WTC11 (cell line): ENCODE measurements around the gene CCDC71. TPM values are rescaled to one million over a fixed set of nuclear protein-coding genes. Genes with fewer than 3 reads are reported as not detected.

Source experiments
- ATAC-seq: fragments of 200-7000 bp; cut with Tn5 transposase; 2 replicates; pipeline ENCODE4 v1.10.0; 2021; ENCODE audit warnings: mild to moderate bottlenecking, moderate library complexity
- CTCF ChIA-PET: fragments of 300-600 bp; sonication (Branson Sonifier 250); formaldehyde crosslinking; loops from one replicate; lab custom pipeline; 2021; ENCODE audit warnings: antibody characterized with exemption; lab: Charles Lee
- POLR2A ChIA-PET: fragments of 350-600 bp; sonication (Branson Sonifier 250); formaldehyde crosslinking; loops from one replicate; lab custom pipeline; 2021; ENCODE audit warnings: antibody characterized with exemption; lab: Charles Lee
- DNase-seq: peaks from one replicate; pipeline ENCODE4 v3.0.0; 2021; ENCODE audit warnings: low spot score
- H3K27ac Mint-ChIP-seq: 2 replicates; pipeline ENCODE4 v1.8.0; 2021; ENCODE audit warnings: mixed read lengths
- H3K27me3 Mint-ChIP-seq: 2 replicates; pipeline ENCODE4 v1.8.0; 2021; ENCODE audit warnings: low read depth, mild to moderate bottlenecking, moderate library complexity, mixed read lengths
- H3K36me3 Mint-ChIP-seq: 2 replicates; pipeline ENCODE4 v1.8.0; 2021; ENCODE audit warnings: mixed read lengths
- H3K4me1 Mint-ChIP-seq: 2 replicates; pipeline ENCODE4 v1.8.0; 2022; ENCODE audit warnings: mixed read lengths
- H3K4me3 Mint-ChIP-seq: 2 replicates; pipeline ENCODE4 v1.8.0; 2021; ENCODE audit warnings: mild to moderate bottlenecking, moderate library complexity, mixed read lengths
- H3K9me3 Mint-ChIP-seq: 2 replicates; pipeline ENCODE4 v1.8.0; 2021; ENCODE audit warnings: mixed read lengths
- ARID4B ChIP-seq: sonication (generic); formaldehyde crosslinking; IDR thresholded peaks from 2 replicates; pipeline ENCODE4 v1.8.0; 2023; ENCODE audit warnings: missing genetic modification reagents, mild to moderate bottlenecking, borderline replicate concordance
- CREB1 ChIP-seq: sonication (generic); formaldehyde crosslinking; IDR thresholded peaks from 2 replicates; pipeline ENCODE4 v1.8.0; 2023; ENCODE audit warnings: mild to moderate bottlenecking, missing genetic modification reagents
- ETV6 ChIP-seq: sonication (generic); formaldehyde crosslinking; IDR thresholded peaks from 2 replicates; pipeline ENCODE4 v1.8.1; 2022; ENCODE audit warnings: mild to moderate bottlenecking, missing genetic modification reagents
- FOXJ3 ChIP-seq: sonication (generic); formaldehyde crosslinking; IDR thresholded peaks from 2 replicates; pipeline ENCODE4 v1.9.0; 2021; ENCODE audit warnings: missing genetic modification reagents, mild to moderate bottlenecking, borderline replicate concordance
- FOXP4 ChIP-seq: sonication (generic); formaldehyde crosslinking; IDR thresholded peaks from 2 replicates; pipeline ENCODE4 v1.8.0; 2022; ENCODE audit warnings: mild to moderate bottlenecking, missing genetic modification reagents
- GRHL2 ChIP-seq: fragments of 250-450 bp; sonication (Bioruptor Pico); IDR thresholded peaks from 2 replicates; pipeline ENCODE4 v1.8.0; 2022; ENCODE audit warnings: mild to moderate bottlenecking, moderate library complexity; ENCODE audit not compliant: insufficient replicate concordance, severe bottlenecking
- HMGA2 ChIP-seq: fragments of 250-450 bp; sonication (Bioruptor Pico); IDR thresholded peaks from 2 replicates; pipeline ENCODE4 v1.4.0; 2021; ENCODE audit warnings: mild to moderate bottlenecking, moderate library complexity
- JAZF1 ChIP-seq: fragments of 250-450 bp; sonication (Bioruptor Pico); IDR thresholded peaks from 2 replicates; pipeline ENCODE4 v1.9.0; 2021; ENCODE audit warnings: moderate library complexity, mild to moderate bottlenecking, inconsistent platforms
- KAT7 ChIP-seq: sonication (generic); formaldehyde crosslinking; IDR thresholded peaks from 2 replicates; pipeline ENCODE4 v1.8.1; 2023; ENCODE audit warnings: missing genetic modification reagents, mild to moderate bottlenecking, borderline replicate concordance
- MXD4 ChIP-seq: fragments of 250-450 bp; sonication (Bioruptor Pico); IDR thresholded peaks from 2 replicates; pipeline ENCODE4 v1.8.0; 2021; ENCODE audit warnings: mild to moderate bottlenecking, moderate library complexity, borderline replicate concordance
- NR2C2 ChIP-seq: sonication (generic); formaldehyde crosslinking; IDR thresholded peaks from 2 replicates; pipeline ENCODE4 v1.8.0; 2022; ENCODE audit warnings: mild to moderate bottlenecking, missing genetic modification reagents
- PRDM15 ChIP-seq: sonication (generic); formaldehyde crosslinking; IDR thresholded peaks from 2 replicates; pipeline ENCODE4 v1.8.0; 2022; ENCODE audit warnings: missing genetic modification reagents
- PRRX2 ChIP-seq: fragments of 250-450 bp; sonication (Bioruptor Pico); IDR thresholded peaks from 2 replicates; pipeline ENCODE4 v1.8.0; 2021; ENCODE audit warnings: mild to moderate bottlenecking
- SMAD4 ChIP-seq: sonication (generic); formaldehyde crosslinking; IDR thresholded peaks from 2 replicates; pipeline ENCODE4 v1.8.0; 2022; ENCODE audit warnings: mild to moderate bottlenecking, missing genetic modification reagents
- STAT6 ChIP-seq: sonication (generic); formaldehyde crosslinking; conservative IDR thresholded peaks from 2 replicates; pipeline ENCODE4 v1.8.1; 2023; ENCODE audit warnings: mild to moderate bottlenecking, low read depth, missing genetic modification reagents, moderate library complexity
- TEAD1 ChIP-seq: sonication (generic); formaldehyde crosslinking; IDR thresholded peaks from 2 replicates; pipeline ENCODE4 v1.8.0; 2022; ENCODE audit warnings: mild to moderate bottlenecking, missing genetic modification reagents
- ZNF121 ChIP-seq: sonication (generic); formaldehyde crosslinking; IDR thresholded peaks from 2 replicates; pipeline ENCODE4 v1.8.0; 2023; ENCODE audit warnings: missing genetic modification reagents
- ZNF263 ChIP-seq: sonication (generic); formaldehyde crosslinking; IDR thresholded peaks from 2 replicates; pipeline ENCODE4 v1.8.1; 2022; ENCODE audit warnings: low read depth, mild to moderate bottlenecking, moderate library complexity, missing genetic modification reagents
- ZNF317 ChIP-seq: sonication (generic); formaldehyde crosslinking; IDR thresholded peaks from 2 replicates; pipeline ENCODE4 v1.8.1; 2023; ENCODE audit warnings: low read depth, mild to moderate bottlenecking, moderate library complexity, missing genetic modification reagents, borderline replicate concordance
- ZSCAN18 ChIP-seq: fragments of 250-450 bp; sonication (Bioruptor Pico); IDR thresholded peaks from 2 replicates; pipeline ENCODE4 v2.1.2; 2022; ENCODE audit warnings: mild to moderate bottlenecking, moderate library complexity
- total RNA-seq: library from RNA; stranded (reverse); gene quantifications from 3 replicates; pipeline ENCODE4 v1.2.3, GENCODE V29; 2021
- TF ChIP-seq, protein P1 (sequence below): fragments of 250-450 bp; sonication (Bioruptor Pico); IDR thresholded peaks from 2 replicates; pipeline ENCODE4 v1.9.0; 2021; ENCODE audit warnings: moderate library complexity, mild to moderate bottlenecking, inconsistent platforms, borderline replicate concordance

Gene CCDC71
- total RNA-seq, 1 experiment from 2014 or later = 29.8 TPM

- H3K27me3 Mint-ChIP-seq = peaks cover 9% of the 10 kb centered on the region
Observed at GRCh38 chr3:49162751-49163419, 3.2 kb downstream of the CCDC71 start.

DNA sequence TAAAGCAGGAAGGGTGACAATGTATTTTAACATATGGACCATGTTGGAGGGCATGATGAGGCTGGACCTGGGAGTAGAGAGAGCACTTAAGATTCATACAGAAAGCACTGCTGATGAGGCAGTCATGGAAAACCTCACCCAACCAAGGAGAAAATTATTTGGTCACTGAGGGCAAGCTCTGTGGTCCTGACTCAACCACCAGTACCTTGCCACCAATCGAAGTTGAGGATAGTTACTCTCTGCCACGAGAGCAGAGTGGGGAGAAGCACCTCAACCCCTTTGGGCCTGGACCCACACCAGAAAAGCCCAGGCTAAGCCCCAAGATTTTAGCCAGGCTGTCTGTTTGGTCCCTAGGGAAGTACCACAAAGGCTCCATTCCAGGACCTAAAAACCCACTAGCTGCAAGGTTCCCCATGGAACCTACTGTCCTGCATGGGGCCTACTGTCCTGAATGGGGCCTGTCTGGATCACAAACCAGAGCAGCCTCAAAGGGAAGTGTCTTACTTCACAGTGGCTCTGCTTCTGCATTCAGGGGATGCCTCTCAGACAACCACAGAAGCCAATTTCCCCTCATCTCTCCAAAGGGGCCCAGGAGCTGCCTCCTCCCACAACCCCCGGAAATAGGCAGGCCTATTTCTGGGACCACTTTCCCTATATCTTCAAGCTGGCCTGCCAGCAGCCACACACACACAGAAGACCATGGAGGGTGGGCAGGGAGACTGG, 4.2 kb downstream of the CCDC71 start:
- ChIA-PET POLR2A (interaction anchor here (1.7 kb wide), 1 partner anchor 68 kb away, joined by 5 read pairs; the partner anchor contains the start of gene QRICH1), CTCF (interaction anchor here (1.1 to 1.7 kb wide), 2 partner anchors 9 to 68 kb away, joined by 3 to 6 read pairs; partner anchors contain the start of genes KLHDC8B and QRICH1)
- Mint-ChIP-seq H3K27me3 (peaks cover under 1% of the 10 kb centered on the region; the same call in 1 of the 2 replicates), H3K4me3 (no peak overlapping the region), H3K9me3 (no peaks in the 10 kb centered on the region), H3K36me3 (peaks cover 11% of the 10 kb centered on the region), H3K27ac (no peak overlapping the region), H3K4me1 (peaks cover 18% of the 10 kb centered on the region)
- ATAC-seq (no peak), DNase-seq (no peak)
- no peak for TF ChIP-seq ZNF263
- TF ChIP-seq FOXJ3 (CRISPR knock-in tag) = no peak
- TF ChIP-seq FOXP4 (CRISPR knock-in tag) = no peak
- no peak for TF ChIP-seq ZSCAN18
- no peak for TF ChIP-seq STAT6 (CRISPR knock-in tag)
- TF ChIP-seq PRDM15 (CRISPR knock-in tag) = no peak
- TF ChIP-seq PRRX2 = no peak
- no peak for TF ChIP-seq ZNF121 (CRISPR knock-in tag)
- TF ChIP-seq NR2C2 = no peak
- no peak for TF ChIP-seq SMAD4 (CRISPR knock-in tag)
- TF ChIP-seq ARID4B = no peak
- no peak for TF ChIP-seq MXD4 (CRISPR knock-in tag)
- TF ChIP-seq, protein P1, sequence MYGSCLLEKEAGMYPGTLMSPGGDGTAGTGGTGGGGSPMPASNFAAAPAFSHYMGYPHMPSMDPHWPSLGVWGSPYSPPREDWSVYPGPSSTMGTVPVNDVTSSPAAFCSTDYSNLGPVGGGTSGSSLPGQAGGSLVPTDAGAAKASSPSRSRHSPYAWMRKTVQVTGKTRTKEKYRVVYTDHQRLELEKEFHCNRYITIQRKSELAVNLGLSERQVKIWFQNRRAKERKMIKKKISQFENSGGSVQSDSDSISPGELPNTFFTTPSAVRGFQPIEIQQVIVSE (CRISPR knock-in tag) = no peak
- no peak for TF ChIP-seq CREB1 (CRISPR knock-in tag)

More at GRCh38 chr3:49162751-49163419, 3.2 kb downstream of the CCDC71 start:
- DNase-seq = no peak
- ChIA-PET POLR2A (interaction anchor here (1.7 kb wide), 1 partner anchor 69 kb away, joined by 5 read pairs; the partner anchor contains the start of gene QRICH1), CTCF (interaction anchor here (1.1 to 1.7 kb wide), 2 partner anchors 8 to 69 kb away, joined by 3 to 6 read pairs; partner anchors contain the start of genes KLHDC8B and QRICH1)
- Mint-ChIP-seq H3K9me3 (no peaks in the 10 kb centered on the region), H3K4me3 (no peak overlapping the region), H3K4me1 (peaks cover 18% of the 10 kb centered on the region), H3K36me3 (peaks cover 11% of the 10 kb centered on the region), H3K27ac (no peak overlapping the region)
- no peak for ATAC-seq
- TF ChIP-seq KAT7 (CRISPR knock-in tag) (no peak), ZNF317 (CRISPR knock-in tag) (no peak), GRHL2 (CRISPR knock-in tag) (no peak), HMGA2 (no peak), ETV6 (CRISPR knock-in tag) (no peak), MXD4 (CRISPR knock-in tag) (no peak), JAZF1 (no peak), TEAD1 (no peak)
